ENCODE results near the gene ZNF574. TPM values are rescaled to one million over a fixed set of nuclear protein-coding genes. Genes with fewer than 3 reads are reported as not detected.

Gene ZNF574
- total and polyA plus RNA-seq, 9 donors: 2.4 to 24.6 (median 15.6) TPM

GRCh38 chr19:42090672-42091071 is 14.7 kb downstream of the ZNF574 start:
- Histone ChIP-seq H3K4me3 (no peak overlapping the region), H3K9me3 (no peaks in the 10 kb centered on the region), H3K27ac (no peak overlapping the region), H3K27me3 (no peaks in the 10 kb centered on the region), H3K4me1 (ENCODE audit: insufficient read depth) (peaks cover 3% of the 10 kb centered on the region), H3K36me3 (no peaks in the 10 kb centered on the region)
- intact Hi-C loops (cut with DNase I): no loop called here
- TF ChIP-seq EP300 (IDR thresholded peaks at IDR 0.05) (no peak), CTCF (IDR thresholded peaks at IDR 0.05) (no peak)
- DNase-seq: no peak
- 41 to 54% (median 48%) methylated on average over 9 of the region's 9 CpGs for WGBS, 3 donors

- intact Hi-C loops (cut with DNase I): no loop called here
- Histone ChIP-seq H3K9me3 (no peaks in the 10 kb centered on the region), H3K36me3 (no peaks in the 10 kb centered on the region), H3K4me1 (ENCODE audit: insufficient read depth) (peaks cover 3% of the 10 kb centered on the region), H3K27me3 (no peaks in the 10 kb centered on the region), H3K4me3 (no peak overlapping the region), H3K27ac (no peak overlapping the region)
- WGBS, 3 donors: 76 to 83% (median 78%) methylated on average over 11 to 13 of the region's 13 CpGs
- no peak for DNase-seq
- no peak for TF ChIP-seq CTCF (IDR thresholded peaks at IDR 0.05)
- no peak for TF ChIP-seq POLR2A (IDR thresholded peaks at IDR 0.05)
- TF ChIP-seq EP300 (IDR thresholded peaks at IDR 0.05): no peak
Observed at GRCh38 chr19:42091300-42091699, 15.3 kb downstream of the ZNF574 start.

GRCh38 chr19:42091742-42092141 is 15.8 kb downstream of the ZNF574 start:
- 52 to 68% (median 60%) methylated on average over 10 of the region's 10 CpGs for WGBS, 3 donors
- H3K27ac ChIP-seq: no peak overlapping the region

GRCh38 chr19:42092350-42092749 is 16.4 kb downstream of the ZNF574 start:
- Histone ChIP-seq H3K27ac (no peak overlapping the region), H3K9me3 (no peaks in the 10 kb centered on the region), H3K4me3 (no peak overlapping the region), H3K27me3 (no peaks in the 10 kb centered on the region), H3K4me1 (ENCODE audit: insufficient read depth) (peaks cover 3% of the 10 kb centered on the region), H3K36me3 (no peaks in the 10 kb centered on the region)
- TF ChIP-seq CTCF (IDR thresholded peaks at IDR 0.05) (no peak), EP300 (IDR thresholded peaks at IDR 0.05) (no peak), POLR2A (IDR thresholded peaks at IDR 0.05) (no peak)
- 40 to 55% (median 43%) methylated on average over 5 of the region's 5 CpGs for WGBS, 3 donors
- DNase-seq: no peak
- intact Hi-C loops (cut with DNase I): no loop called here

More at GRCh38 chr19:42091742-42092141, 15.8 kb downstream of the ZNF574 start:
- H3K27me3 ChIP-seq: no peaks in the 10 kb centered on the region
- DNase-seq: peak in 1 of 5 donors; percentile 40
- peaks cover 3% of the 10 kb centered on the region for H3K4me1 ChIP-seq (ENCODE audit: insufficient read depth)
- TF ChIP-seq POLR2A (IDR thresholded peaks at IDR 0.05): no peak
- no peak for TF ChIP-seq EP300 (IDR thresholded peaks at IDR 0.05)
- TF ChIP-seq CTCF (IDR thresholded peaks at IDR 0.05): no peak
- no peaks in the 10 kb centered on the region for H3K36me3 ChIP-seq
- H3K4me3 ChIP-seq: no peak overlapping the region
- intact Hi-C loops (cut with DNase I): no loop called here
- no peaks in the 10 kb centered on the region for H3K9me3 ChIP-seq

All from ovary (tissue), 9 donors.